H1 (cell line): Measurements from ENCODE around the gene NDUFAF8. TPM values are rescaled to one million over a fixed set of nuclear protein-coding genes. Genes with fewer than 3 reads are reported as not detected.

Experiments
- BACH1 ChIP-seq: IDR thresholded peaks from 2 replicates; pipeline ENCODE4 v1.6.1; 2012; ENCODE audit warnings: low read length, improper control_type of control experiment
- BCL11A ChIP-seq, 2 experiments: IDR thresholded peaks; one replicate each; pipeline ENCODE4 v1.6.1; 2011; ENCODE audit warnings: low read depth in 2 of 2, low read length in 2 of 2, mild to moderate bottlenecking in 2 of 2
- SP2 ChIP-seq: IDR thresholded peaks from 2 replicates; pipeline ENCODE4 v1.6.1; 2012; ENCODE audit warnings: mild to moderate bottlenecking, low read length, inconsistent platforms
- TBP ChIP-seq: IDR thresholded peaks from 2 replicates; pipeline ENCODE4 v1.6.1; 2011; ENCODE audit warnings: low read depth, low read length, improper control_type of control experiment
- polyA plus RNA-seq, 7 experiments: library from polyadenylated mRNA; depleted of rRNA in 3 of 7; stranded (reverse) in 5 of 7; unstranded in 2 of 7; fragments of >200 nt in 5 of 7; fragments of 200-250 nt in 2 of 7; gene quantifications; 1 replicate in 5 of 7; 2 replicates in 1 of 7; 4 replicates in 1 of 7; pipeline versions ENCODE4 v1.2.1 to v1.2.3, GENCODE V29; 2011 to 2013; ENCODE audit warnings: missing spikeins in 2 of 7, mixed read lengths in 2 of 7
- total RNA-seq: library from RNA; stranded (reverse); fragmentation: NEBNext Ultra II Directional; extraction: Animal tissue kit (Norgen Biotek cat#: 25700); gene quantifications from 2 replicates; pipeline ENCODE4 v1.2.1, GENCODE V29; 2021
- TF ChIP-seq, protein P1 (sequence below): IDR thresholded peaks from 2 replicates; pipeline ENCODE4 v1.6.1; 2012; ENCODE audit warnings: inconsistent platforms

Gene NDUFAF8
- total and polyA plus RNA-seq, 2 of the 8 experiments (the other 6 are each of a cell fraction or from before 2014, with no cell fraction given) = 48.9 to 91.1 TPM

DNA sequence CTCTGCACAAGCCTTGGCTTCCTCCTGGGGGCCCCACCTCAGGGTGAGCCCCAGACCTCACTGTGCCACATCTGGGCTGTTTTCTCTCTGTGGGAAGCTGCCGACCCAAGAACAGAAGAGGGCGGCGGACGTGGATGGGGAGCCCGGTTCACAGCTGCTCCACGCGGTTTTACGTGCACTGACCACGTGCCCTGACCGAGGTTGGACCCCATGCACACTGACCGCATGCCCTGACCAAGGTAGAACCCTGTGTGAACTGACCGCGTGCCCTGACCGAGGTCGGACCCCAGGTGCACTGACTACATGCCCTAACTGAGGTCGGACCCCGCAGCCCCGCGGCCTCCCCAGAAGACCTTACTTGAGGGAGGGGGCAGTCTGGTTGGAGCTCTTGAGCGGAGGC, 36.0 kb upstream of the NDUFAF8 start (continued):
- no peak for TF ChIP-seq SP2
- TF ChIP-seq BCL11A (IDR thresholded peaks at IDR 0.05; ENCODE audit: low read depth in 2 of 2, low read length in 2 of 2) = no peak
- TF ChIP-seq, protein P1, sequence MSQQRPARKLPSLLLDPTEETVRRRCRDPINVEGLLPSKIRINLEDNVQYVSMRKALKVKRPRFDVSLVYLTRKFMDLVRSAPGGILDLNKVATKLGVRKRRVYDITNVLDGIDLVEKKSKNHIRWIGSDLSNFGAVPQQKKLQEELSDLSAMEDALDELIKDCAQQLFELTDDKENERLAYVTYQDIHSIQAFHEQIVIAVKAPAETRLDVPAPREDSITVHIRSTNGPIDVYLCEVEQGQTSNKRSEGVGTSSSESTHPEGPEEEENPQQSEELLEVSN = no peak
- TF ChIP-seq BACH1 = no peak
- TF ChIP-seq TBP = no peak
